HFFc6 (cell line): ENCODE results near the gene MCF2L. TPM values are rescaled to one million over a fixed set of nuclear protein-coding genes. Genes with fewer than 3 reads are reported as not detected.

Experiments
- DNase-seq: peaks from one replicate; pipeline ENCODE4 v3.0.0-alpha.2; 2018
- H3K27ac Mint-ChIP-seq: 2 replicates; pipeline ENCODE4 v1.8.0; 2020; ENCODE audit warnings: mild to moderate bottlenecking, mixed read lengths
- H3K27me3 Mint-ChIP-seq: 2 replicates; pipeline ENCODE4 v1.8.0; 2021; ENCODE audit warnings: mild to moderate bottlenecking, moderate library complexity, mixed read lengths; ENCODE audit not compliant: insufficient read depth
- H3K36me3 Mint-ChIP-seq: 2 replicates; pipeline ENCODE4 v1.8.0; 2021; ENCODE audit warnings: low read depth, mixed read lengths
- H3K4me1 Mint-ChIP-seq: 2 replicates; pipeline ENCODE4 v1.8.0; 2020; ENCODE audit warnings: low read depth, mixed read lengths
- H3K4me3 Mint-ChIP-seq: 2 replicates; pipeline ENCODE4 v1.8.0; 2020; ENCODE audit warnings: mild to moderate bottlenecking, moderate library complexity, mixed read lengths
- H3K9me3 Mint-ChIP-seq: 2 replicates; pipeline ENCODE4 v1.8.0; 2020; ENCODE audit warnings: mild to moderate bottlenecking, mixed read lengths
- CTCF ChIP-seq: fragments of 200-600 bp; sonication (generic); IDR thresholded peaks from 2 replicates; pipeline ENCODE4 v1.5.0; 2021; ENCODE audit warnings: antibody characterized with exemption, mild to moderate bottlenecking
- total RNA-seq, 6 experiments: library from RNA; stranded (reverse); fragmentation: NEBNext Ultra II Directional; extraction: Animal tissue kit (Norgen Biotek cat#: 25700); gene quantifications; 2 replicates in 1 of 6; 3 replicates in 5 of 6; pipeline ENCODE4 v1.2.3, GENCODE V29; 2021

The MCF2L gene
- total RNA-seq, 6 experiments from 2014 or later: not detected

GRCh38 chr13:112983428-112984196 lies 14.6 kb downstream of the MCF2L start:
- Mint-ChIP-seq H3K27ac (no peak overlapping the region), H3K36me3 (no peaks in the 10 kb centered on the region), H3K27me3 (peaks cover 55% of the 10 kb centered on the region), H3K4me1 (no peaks in the 10 kb centered on the region), H3K4me3 (no peak overlapping the region), H3K9me3 (no peaks in the 10 kb centered on the region)
- no peak for DNase-seq
- TF ChIP-seq CTCF: no peak

- Mint-ChIP-seq H3K4me3 (no peak overlapping the region), H3K36me3 (no peaks in the 10 kb centered on the region), H3K27ac (no peak overlapping the region), H3K4me1 (no peaks in the 10 kb centered on the region), H3K27me3 (peaks cover 55% of the 10 kb centered on the region), H3K9me3 (peaks cover under 1% of the 10 kb centered on the region; the same call in 1 of the 2 replicates)
- no peak for TF ChIP-seq CTCF
- DNase-seq: no peak
These were observed 15.5 kb downstream of the MCF2L start for GRCh38 chr13:112984501-112984900.

- Mint-ChIP-seq H3K27me3 (peaks cover 55% of the 10 kb centered on the region), H3K36me3 (no peaks in the 10 kb centered on the region), H3K9me3 (peaks cover 7% of the 10 kb centered on the region; the same call in 1 of the 2 replicates), H3K27ac (no peak overlapping the region), H3K4me3 (no peak overlapping the region), H3K4me1 (no peaks in the 10 kb centered on the region)
- no peak for TF ChIP-seq CTCF
- no peak for DNase-seq
These were observed 16.2 kb downstream of the MCF2L start for GRCh38 chr13:112984954-112985802.

- Mint-ChIP-seq H3K36me3 (no peaks in the 10 kb centered on the region), H3K27me3 (peaks cover 62% of the 10 kb centered on the region), H3K9me3 (peaks cover 7% of the 10 kb centered on the region; the same call in 1 of the 2 replicates), H3K4me3 (no peak overlapping the region), H3K4me1 (no peaks in the 10 kb centered on the region), H3K27ac (no peak overlapping the region)
- no peak for TF ChIP-seq CTCF
- DNase-seq: no peak
These were observed 16.9 kb downstream of the MCF2L start for GRCh38 chr13:112985803-112986408.

GRCh38 chr13:112986470-112986869 lies 17.5 kb downstream of the MCF2L start:
- Mint-ChIP-seq H3K4me1 (no peaks in the 10 kb centered on the region), H3K9me3 (peaks cover 7% of the 10 kb centered on the region; the same call in 1 of the 2 replicates), H3K36me3 (no peaks in the 10 kb centered on the region), H3K27me3 (peaks cover 65% of the 10 kb centered on the region), H3K4me3 (no peak overlapping the region), H3K27ac (no peak overlapping the region)
- TF ChIP-seq CTCF: no peak
- no peak for DNase-seq
